ENCODE measurements around the gene CALCB.
A peak's percentile ranks its signal among the peaks of the same experiment; 100 is the strongest.

CALCB gene

DNA sequence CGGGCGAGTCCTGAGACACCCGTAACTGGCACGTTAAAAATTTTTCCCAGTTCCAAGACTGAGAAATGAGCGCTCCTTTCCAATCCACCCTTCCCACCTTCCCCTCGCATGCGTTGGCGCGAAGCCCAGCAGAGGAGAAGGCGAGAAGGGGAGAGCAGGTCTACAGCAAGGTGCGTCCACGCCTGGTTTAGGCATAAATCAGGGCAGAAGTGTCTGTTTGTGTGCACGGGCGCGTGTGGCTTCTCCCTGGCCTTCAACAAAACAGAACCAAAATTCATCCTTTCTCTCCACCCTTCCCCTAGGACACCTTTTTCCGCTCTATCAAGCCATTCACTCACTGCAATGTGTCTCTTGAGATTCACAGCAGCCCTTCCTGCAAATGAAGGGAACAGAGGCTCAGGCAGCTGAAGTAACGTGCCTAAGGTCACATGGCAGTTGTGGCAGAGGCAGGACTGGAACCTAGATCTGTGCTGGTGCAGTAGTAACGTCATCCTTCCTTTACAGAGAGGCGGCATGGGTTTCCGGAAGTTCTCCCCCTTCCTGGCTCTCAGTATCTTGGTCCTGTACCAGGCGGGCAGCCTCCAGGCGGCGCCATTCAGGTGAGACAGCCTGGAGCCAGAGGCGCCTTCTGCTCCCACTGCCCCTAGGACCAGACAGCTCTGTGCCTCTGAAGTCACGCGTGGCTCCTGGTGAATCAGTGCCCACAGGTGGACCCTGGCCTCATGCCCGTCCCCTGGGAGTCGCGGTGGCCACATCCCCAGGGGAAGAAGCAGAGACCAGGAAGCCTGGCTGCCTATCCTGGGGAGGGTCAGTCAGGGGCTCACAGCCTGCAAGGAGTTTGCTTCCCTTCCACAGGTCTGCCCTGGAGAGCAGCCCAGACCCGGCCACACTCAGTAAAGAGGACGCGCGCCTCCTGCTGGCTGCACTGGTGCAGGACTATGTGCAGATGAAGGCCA, 1.1 kb downstream of the CALCB start:
- DNase-seq: peak; percentile 78 to 87 (median 82)

DNA sequence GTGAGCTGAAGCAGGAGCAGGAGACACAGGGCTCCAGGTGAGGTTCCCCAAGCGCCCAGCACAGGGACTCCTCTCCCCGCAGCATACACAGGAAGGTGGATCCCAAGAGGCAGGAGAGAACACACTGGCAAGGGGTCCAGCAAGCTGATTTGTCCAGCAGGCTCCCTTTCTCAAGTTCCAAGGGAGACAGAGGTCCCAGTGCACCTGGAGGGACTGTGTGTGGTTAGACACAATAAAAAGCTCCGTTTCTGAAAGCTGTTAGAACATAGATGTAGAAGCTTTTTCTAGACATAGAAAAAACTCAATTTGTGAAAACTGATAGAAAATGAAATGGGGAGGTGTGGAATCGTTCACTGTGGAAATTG, 1.8 kb downstream of the CALCB start:
- DNase-seq: no peak

GRCh38 chr11:15091175-15091574, 17.8 kb downstream of the CALCB start:
- DNase-seq: no peak

- no peak for DNase-seq
These were observed 18.2 kb downstream of the CALCB start for GRCh38 chr11:15091625-15092024.

- DNase-seq: no peak
These were observed 20.0 kb downstream of the CALCB start for GRCh38 chr11:15093432-15093831.

- DNase-seq: no peak
These were observed 22.4 kb downstream of the CALCB start for GRCh38 chr11:15095736-15096228.

- no peak for DNase-seq
These were observed 24.0 kb downstream of the CALCB start for GRCh38 chr11:15097411-15097810.

DNA sequence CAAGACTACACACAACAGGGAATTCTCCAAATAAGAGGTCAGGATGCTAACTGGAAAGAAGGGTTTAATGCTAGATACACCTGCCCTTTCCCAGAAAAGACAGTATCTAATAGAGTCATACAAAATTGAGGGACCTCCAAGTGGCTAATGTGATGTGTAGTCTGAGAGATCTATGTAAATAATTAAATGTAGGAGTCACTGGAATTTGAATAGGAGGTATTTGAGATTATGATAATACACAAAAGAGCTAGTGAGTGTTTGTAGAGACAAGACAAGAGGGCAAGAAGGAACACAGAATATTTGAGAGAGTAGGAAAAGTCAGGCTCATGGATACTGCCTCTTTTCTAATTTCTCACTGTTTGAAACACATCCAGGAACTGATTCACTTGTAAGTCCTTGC, 25.9 kb downstream of the CALCB start:
- DNase-seq: no peak

- DNase-seq: peak in 3 of 4 experiments; percentile 1 to 32 (median 5)
These were observed 27.8 kb downstream of the CALCB start for GRCh38 chr11:15101072-15101709.

DNA sequence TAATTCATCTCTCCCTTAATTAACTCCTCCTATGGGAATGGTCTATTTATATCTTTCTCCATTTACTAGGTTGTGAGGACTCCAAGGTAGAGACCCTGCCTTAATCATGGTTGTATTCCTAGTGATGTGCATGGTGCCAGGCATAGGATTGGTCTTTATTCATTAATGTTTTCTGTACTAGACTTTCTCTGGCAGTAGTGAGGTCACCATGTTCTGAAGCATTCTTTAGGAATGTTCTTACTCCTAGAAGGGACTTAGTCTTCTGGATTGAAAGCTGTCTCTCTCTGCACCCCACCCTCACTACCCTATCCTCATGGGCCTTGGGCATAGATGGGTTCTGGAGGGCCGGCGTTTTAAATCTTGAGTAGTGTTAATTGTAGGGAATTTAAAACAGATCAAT, 30.8 kb downstream of the CALCB start:
- DNase-seq: no peak

- no peak for DNase-seq
These were observed 33.0 kb downstream of the CALCB start for GRCh38 chr11:15106201-15106965.

DNA sequence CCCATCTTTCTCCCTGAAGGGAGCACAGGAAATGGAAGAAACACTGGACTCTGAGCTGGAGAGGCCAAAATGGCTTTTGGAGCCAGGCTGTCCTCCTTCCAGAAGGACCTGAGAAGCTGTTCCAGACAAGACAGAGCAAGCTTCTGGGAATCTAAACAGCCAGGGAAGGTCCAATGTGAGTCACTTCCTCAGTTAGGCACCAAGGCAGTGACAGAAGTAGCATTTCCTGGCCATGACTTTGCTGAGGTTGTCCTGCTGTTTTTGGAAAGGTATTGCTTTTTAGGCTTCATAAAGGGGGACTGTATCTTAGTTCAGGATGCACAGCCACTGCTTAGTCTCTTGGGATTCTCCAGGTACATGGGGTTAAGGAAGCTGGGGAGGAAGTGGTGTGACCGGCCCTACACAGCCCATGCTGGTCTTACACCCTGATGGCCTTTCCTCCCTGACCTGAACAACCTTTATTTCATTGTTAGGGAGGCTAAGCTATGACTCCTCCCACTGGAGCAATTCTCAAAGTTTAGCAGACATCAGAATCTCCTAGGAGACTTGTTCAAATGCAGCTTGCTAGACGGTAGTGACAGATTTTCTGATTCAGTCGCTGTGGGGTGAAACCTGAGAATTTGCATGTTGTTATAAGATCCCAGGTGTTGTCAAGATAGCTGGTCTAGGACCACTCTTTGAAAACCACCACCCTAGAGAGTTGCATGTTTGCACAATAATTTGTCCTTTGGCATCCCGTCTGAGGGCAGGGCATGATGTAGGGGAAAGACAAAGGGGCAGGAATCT, 34.5 kb downstream of the CALCB start:
- no peak for DNase-seq

DNA sequence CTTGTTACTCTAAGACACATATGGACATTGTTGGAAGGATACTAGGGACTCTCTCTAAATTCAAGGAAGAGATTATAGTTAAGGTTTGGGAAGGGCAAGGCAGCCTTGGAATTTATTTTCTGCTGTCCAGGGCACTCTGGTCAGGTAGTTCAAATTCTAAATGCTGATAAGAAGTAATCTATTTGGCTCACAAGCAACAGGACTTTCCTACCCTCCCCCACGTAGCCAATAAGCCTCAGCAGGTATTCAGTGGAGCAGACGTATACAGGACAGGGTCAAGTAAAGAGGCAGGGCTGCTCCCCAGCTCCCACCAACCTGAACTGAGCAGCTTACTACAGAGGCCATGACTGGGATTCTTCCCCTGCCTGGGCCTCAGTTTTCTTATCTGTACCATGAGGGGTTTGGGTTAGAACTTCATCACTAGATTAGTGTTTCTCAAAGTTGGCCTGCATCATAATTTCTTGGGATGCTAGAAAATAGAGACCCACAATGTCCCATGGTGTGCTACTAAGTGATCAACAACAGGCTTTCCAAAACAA, 35.3 kb downstream of the CALCB start:
- DNase-seq: no peak

DNA sequence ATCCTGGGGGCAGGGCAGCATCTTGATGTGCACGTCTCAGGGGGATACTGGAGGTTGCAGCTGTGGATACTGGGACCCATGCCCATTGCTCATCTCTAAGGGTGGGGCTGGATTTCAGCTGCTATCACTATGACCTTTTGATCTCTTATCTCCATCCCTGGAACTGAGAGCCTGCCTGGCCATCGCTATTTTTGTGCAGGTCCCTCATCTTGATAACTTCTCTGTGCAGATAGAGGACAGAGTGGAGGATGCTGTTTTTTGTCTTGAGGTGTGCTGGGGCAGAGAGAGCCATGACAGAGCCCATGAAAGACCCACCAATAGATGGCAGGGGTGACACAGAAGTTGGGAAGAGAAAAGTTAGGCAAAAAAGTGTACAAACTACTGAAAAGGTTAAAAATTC, 36.2 kb downstream of the CALCB start:
- DNase-seq: no peak

DNA sequence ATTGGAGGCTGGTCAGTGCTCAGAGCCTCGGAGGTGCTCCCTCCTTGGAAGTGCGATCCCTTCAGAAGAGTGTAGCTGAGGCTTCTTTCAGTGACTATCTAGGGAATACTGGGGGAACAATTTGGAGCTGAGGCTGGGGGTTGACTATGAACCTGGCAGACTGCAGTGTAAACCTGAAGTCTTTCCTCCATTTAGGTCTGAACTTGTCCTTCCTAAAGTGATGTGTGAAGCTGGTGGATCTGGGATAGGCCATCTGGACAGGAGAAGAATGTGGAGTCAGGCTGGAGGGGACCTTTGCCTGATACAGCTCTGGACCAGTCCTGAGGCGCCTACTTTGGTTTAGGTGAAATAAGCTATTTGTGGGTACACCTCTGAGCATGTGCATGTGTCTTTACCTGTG, 37.8 kb downstream of the CALCB start:
- DNase-seq: no peak

- DNase-seq: no peak
These were observed 38.7 kb downstream of the CALCB start for GRCh38 chr11:15112131-15112541.

DNA sequence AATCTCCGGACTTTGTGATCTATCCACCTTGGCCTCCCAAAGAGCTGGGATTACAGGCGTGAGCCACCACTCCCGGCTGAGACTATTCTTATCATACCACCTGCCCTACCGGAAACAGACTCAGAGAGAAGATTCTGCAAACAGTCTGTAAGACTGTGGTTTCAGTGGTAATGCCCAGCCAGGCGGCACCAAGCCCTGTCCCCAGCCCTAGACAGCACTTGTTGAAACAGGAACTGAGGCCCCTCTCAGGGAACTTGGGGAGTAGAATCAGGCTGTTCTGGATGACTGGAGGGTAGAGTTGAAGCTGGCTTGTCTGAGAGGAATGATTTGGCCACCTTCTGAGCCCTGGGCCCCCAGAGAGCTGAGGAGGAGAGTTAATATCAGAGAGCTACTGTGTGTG, 40.0 kb downstream of the CALCB start:
- DNase-seq: no peak

- DNase-seq: no peak
These were observed 41.4 kb downstream of the CALCB start, which contains the start of gene INSC for GRCh38 chr11:15114501-15115475. Gene INSC (plus strand): TSS chr11:15114923. CDS start chr11:15149175, 34,252 bp downstream.

- DNase-seq: no peak
These were observed 42.3 kb downstream of the CALCB start for GRCh38 chr11:15115686-15116085.

DNA sequence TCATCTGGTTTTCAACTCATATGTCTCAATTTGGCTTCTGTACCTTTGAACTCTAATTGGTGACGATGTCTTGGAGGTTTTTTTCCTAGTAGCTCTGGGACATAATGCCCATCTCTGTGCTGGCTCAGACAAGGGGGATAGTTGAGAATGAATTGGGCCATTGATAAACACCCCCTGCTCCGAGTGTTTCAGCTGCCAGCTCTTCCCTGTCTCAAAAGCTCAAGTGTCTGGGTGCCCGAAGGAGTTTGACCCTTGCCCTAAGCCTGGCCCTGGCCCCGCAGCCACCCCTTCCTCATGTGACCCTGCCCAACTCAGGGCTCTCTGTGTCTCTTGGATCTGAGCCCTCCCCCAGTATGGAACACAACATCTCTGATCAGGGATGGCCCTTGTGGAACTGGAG, 44.4 kb downstream of the CALCB start:
- no peak for DNase-seq

DNA sequence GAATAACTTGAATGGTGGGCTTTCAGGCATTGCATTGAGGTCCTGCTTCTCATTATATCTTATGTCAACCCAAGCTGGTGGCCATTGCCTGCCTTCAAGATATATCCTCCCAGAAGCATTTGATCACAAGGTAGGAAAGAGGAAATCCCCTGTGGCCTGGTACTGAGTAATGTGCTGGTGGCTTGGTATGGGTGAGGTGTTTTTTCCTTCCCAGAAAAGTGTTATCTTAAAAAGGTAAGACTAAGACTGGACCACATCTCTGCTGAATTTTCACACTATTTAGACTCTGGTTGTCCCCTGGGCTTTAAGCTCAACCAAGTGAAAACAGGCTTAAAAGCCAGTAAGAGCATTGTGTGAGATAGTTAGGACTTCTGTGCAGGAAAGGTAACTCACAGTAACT, 45.0 kb downstream of the CALCB start:
- no peak for DNase-seq
